A172 (cell line): ENCODE results near the gene ERICH4. TPM values are rescaled to one million over a fixed set of nuclear protein-coding genes. Genes with fewer than 3 reads are reported as not detected.
A peak's percentile ranks its signal among the peaks of the same experiment; 100 is the strongest.

Experiments used
- DNase-seq: peaks from one replicate; pipeline ENCODE4 v3.0.0-alpha.2; 2015; ENCODE audit warnings: low spot score
- total RNA-seq: library from RNA; depleted of rRNA; stranded (reverse); fragments of >200 nt; shearing (Covaris generic); gene quantifications from 2 replicates; pipeline ENCODE4 v1.2.3, GENCODE V29; 2014

The ERICH4 gene
- total RNA-seq, 1 experiment from 2014 or later = not detected

- no peak for DNase-seq
Observed at GRCh38 chr19:41414461-41414860, 28.5 kb upstream of the ERICH4 start.

- DNase-seq = no peak
Observed at GRCh38 chr19:41415154-41415571, 27.8 kb upstream of the ERICH4 start.

DNA sequence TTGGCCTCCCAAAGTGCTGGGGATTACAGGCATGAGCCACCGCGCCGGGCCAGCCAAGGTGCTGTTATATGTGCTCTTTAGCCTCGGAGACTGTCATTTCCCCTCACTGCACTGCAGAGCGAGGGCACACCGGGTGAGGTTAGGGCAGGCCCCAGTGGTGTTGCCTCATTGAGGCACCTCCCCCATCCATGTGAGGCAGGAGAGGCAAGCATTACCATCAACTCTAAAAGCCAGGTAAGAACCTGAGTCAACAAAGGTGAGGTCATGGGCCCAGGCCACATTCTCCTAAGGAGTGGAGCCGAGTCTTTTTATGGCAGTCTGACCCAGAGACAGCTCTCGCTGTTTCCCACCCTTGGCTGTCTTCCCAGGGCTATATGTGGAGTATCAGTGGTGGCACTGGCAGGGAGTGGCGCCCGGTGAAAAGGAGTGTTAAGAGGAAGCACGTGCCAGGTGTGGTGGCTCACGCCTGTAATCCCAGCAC lies 26.7 kb upstream of the ERICH4 start:
- no peak for DNase-seq

DNA sequence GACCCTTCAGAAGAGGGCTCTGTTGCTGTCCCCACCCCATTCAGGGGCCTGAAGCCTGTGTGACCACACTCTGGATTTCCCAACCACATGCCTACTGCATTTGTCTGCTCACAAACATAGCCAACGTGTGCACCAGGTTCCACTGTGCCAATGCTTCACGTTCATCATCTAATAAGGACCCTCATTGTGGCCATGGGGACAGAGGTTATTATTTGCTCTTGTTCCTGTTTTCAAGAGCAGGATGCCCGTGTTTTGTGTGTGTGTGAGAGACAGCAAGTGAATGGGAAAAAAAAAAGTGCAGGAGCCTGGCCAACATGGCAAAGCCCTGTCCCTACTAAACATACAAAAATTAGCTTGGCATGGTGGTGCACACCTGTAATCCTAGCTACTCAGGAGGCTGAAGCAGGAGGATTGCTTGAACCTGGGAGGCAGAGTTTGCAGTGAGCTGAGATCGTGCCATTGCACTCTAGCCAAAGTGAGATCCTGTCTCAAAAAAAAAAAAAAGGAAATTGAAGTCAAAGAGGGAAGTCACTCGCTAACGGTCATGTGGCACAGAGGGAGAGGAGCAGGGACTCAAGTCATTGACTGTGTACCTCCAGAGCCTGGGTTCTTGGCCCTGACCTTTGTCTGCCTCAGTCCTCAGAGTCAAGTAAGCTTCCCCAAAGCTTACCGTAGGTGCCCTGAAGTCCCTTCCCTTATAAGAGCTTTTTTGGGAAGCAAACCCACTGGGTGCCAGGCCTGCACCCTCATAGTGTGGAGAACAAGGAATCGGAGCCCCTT lies 22.7 kb upstream of the ERICH4 start:
- no peak for DNase-seq

GRCh38 chr19:41421314-41421713 lies 21.6 kb upstream of the ERICH4 start:
- DNase-seq = no peak

DNA sequence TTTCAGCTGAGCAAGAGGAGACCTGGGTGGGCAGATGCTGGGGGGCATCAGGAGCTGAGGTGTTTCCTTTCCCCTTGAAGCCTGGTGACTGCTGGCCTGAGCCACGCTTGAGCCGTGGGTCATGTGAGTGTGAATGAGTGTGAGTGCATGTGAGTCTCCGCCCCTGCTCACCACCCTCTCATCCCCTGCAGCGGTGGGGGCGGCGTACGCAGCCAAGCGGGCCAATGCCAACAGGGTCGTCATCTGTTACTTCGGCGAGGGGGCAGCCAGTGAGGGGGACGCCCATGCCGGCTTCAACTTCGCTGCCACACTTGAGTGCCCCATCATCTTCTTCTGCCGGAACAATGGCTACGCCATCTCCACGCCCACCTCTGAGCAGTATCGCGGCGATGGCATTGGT lies 21.0 kb upstream of the ERICH4 start:
- DNase-seq = no peak

DNA sequence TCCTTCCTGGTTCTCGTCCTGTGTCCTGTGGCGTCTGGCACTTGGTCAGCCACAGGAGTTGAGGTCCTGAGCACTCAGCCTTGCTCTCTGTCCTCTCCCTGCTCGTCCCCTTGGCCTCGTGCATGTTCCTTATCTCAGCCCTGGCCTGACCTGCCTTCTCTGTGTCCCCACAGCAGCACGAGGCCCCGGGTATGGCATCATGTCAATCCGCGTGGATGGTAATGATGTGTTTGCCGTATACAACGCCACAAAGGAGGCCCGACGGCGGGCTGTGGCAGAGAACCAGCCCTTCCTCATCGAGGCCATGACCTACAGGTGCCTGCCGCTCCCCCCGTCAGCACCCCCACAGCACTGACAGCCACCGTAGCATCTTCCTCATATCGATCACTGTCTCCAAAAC lies 20.5 kb upstream of the ERICH4 start:
- no peak for DNase-seq

DNA sequence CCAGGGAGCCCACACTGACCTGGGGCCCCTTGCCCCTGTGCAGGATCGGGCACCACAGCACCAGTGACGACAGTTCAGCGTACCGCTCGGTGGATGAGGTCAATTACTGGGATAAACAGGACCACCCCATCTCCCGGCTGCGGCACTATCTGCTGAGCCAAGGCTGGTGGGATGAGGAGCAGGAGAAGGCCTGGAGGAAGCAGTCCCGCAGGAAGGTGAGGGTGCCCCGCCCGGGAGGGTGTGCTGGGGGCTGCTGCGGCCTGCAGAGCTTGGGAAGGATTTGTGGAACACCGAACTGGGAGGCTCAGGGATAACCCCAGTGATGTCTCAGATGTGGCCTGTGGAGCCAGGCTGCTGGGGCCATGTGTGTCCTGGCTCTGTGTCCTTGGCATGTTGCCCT lies 20.0 kb upstream of the ERICH4 start:
- DNase-seq = no peak

DNA sequence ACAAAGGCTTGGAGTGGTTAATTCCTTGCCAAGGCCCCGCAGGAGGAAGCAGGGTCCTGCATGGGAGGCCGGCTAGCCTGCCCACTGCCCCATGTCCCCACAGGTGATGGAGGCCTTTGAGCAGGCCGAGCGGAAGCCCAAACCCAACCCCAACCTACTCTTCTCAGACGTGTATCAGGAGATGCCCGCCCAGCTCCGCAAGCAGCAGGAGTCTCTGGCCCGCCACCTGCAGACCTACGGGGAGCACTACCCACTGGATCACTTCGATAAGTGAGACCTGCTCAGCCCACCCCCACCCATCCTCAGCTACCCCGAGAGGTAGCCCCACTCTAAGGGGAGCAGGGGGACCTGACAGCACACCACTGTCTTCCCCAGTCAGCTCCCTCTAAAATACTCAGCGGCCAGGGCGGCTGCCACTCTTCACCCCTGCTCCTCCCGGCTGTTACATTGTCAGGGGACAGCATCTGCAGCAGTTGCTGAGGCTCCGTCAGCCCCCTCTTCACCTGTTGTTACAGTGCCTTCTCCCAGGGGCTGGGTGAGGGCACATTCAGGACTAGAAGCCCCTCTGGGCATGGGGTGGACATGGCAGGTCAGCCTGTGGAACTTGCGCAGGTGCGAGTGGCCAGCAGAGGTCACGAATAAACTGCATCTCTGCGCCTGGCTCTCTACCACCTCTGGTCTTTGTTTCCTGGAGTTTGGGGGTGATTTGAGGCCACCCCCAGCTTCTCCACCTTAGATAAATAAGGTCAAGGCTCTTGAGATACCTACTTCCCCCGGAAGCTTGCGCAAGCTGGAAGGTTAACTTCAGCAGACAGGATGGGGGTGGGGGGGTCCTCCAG lies 18.4 kb upstream of the ERICH4 start:
- DNase-seq = no peak

DNA sequence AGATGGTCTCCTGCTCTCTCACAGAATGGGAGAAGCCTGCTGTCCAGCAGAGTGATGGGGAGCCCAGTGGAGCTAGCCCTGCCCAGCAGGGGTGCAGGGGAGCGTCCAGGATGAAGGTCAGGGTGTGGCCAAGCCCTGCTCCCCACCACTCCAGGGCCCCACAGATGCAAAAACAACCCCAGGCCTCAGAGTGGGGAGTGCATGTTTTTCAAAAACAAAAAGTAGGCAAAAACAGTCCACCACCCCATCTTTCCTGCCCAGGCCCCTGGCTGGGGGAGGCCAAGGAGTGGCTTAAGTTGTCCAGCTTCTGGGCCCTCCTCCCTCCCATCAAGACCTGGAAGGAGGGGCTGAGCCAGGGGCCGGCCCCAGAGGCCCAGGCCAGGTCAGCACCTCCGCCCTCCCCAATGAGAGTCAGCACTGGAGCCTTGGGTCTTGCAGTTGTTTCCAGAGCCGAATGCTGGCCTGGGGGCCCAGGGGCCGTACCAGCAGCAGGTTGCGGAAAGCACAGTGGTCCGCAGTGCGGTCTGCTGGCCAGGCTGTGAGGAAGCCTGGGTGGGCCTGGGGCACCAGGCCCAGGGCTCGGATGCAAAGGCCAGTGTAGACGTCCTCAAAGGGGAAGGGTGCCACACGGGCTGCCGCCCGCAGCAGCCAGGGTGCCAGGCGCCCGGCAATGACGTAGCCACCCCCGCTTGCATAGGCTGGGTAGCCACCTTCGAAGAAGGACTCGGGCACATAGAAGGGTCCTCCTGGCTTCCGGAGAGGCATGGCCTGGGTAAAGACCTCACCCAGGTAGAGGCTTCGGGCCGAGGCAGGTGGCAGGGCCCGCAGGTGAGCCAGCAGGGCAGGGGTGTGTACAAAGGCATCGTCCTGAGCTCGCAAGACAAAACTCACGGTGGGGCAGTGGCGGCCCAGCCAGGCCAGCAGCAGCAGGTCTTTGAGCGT lies 17.5 kb upstream of the ERICH4 start:
- no peak for DNase-seq

DNA sequence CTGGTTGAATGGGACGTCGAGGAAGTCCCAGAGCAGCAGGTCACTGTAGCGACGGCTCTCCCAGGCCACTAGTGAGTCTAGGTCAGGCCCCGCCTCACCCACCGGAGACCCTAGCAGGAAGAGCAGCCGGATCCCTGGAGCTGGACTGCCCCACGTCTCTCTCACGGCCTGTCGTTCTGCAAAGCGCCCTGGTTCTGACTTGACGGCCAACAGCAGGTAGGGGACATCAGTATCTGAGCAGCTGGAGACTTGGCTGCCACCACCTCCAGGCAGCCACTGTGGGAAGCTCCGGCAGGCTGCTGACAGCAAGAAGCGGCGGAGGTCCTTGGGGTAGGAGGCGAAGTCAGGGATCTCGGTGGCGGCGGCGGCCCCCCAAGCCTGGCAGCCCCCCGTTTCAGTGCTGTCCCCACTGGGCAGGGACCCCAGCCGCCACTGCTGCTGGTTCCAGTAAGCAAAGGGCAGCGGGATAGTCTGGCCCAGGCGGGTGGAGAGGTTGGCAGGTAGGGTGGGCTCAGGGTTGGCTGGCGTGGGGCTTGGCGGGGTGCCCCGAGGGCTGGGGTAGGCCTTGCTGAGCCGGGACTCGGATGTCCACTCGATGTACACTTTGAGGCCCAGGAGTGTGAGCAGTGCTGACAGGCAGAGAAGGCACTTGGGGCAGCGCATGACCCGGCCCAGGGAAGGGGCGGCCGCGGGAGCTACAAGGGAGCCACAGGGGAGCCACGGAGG lies 16.7 kb upstream of the ERICH4 start:
- DNase-seq = no peak

- DNase-seq = no peak
Observed at GRCh38 chr19:41426952-41427646, 15.9 kb upstream of the ERICH4 start, which contains the start of gene B3GNT8. Gene B3GNT8 (minus strand): TSS chr19:41427374. CDS start chr19:41426778, 596 bp downstream.

DNA sequence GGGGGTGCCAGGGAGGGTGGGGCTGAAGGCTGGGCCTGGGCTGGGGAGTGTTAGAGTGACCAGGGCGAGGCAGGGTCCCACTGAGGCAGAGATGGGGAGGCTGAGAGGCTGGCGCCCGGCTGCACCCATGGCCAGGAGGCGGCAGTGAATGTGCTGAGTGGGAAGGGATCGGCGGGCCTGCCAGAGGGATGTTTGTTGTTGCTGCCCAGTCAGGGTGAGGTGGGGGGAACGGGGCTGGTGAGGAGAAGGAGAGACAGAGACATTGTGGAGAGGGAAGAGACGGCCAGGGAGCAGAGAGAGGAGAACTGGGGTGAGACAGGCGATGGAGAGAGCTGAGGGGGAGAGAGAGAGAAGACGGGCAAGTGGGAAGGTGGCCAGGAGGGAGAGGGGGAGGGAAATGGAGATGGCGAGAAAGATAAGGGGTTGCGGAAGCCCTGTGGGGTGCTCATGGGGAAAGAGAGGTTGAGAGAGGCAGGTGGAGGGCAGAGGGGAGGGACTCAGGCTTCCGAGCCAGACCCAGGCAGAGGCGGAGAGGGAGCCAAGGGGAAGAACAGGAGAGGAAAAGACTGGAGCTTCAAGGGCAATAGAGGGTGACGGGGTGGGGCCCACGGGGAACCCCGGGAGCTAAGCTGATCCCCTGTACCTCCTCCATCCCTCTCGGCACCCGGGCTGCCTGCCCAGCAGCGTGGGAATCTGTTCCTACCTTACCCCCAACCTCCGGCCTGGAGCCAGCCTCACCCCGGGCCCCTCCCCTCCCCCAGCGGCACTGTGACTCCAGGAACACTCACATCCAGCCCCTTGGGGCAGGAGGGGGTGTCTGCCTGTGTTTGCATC lies 15.1 kb upstream of the ERICH4 start:
- DNase-seq = no peak

GRCh38 chr19:41428481-41428859 lies 14.5 kb upstream of the ERICH4 start:
- no peak for DNase-seq

DNA sequence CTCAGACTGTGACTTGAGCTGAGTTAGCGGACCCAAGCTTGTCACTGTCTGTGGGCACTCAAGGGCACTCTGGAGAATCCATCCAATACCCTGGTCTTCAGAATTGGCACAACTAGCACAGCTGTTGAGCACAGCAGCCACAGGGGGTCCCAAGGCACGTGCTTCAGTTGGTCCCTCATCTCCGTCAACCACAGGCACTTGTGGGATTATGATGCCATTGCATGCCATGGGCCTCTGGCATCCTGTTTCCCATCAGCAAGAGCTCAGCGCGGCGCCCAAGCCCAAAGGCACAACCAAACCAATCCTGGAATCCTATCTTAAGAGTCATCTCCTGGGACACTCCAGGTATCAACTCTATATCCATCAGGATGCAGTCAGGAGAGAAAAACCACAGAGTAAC lies 12.0 kb upstream of the ERICH4 start:
- peak; percentile 27 for DNase-seq

- DNase-seq = peak; percentile 45
Observed at GRCh38 chr19:41431426-41432386, 11.2 kb upstream of the ERICH4 start.

- no peak for DNase-seq
Observed at GRCh38 chr19:41433171-41433570, 9.8 kb upstream of the ERICH4 start.

GRCh38 chr19:41434450-41434849 lies 8.5 kb upstream of the ERICH4 start:
- DNase-seq = no peak
